Fibroblast of villous mesenchyme (primary cell): ENCODE results near the gene PNPLA5. TPM values are rescaled to one million over a fixed set of nuclear protein-coding genes. Genes with fewer than 3 reads are reported as not detected.

Experiments
- DNase-seq: peaks from one replicate; pipeline ENCODE4 v3.0.0-alpha.2; 2010; ENCODE audit warnings: low read depth
- H3K4me3 ChIP-seq: 2 replicates; pipeline ENCODE4 v1.5.1; 2011; ENCODE audit warnings: low read depth, mild to moderate bottlenecking, low read length
- total RNA-seq: library from RNA; depleted of rRNA; stranded (reverse); fragments of >200 nt; gene quantifications from 2 replicates; pipeline ENCODE4 v1.2.3, GENCODE V29; 2012
- TF ChIP-seq, protein P1 (sequence below): IDR thresholded peaks from 2 replicates; pipeline ENCODE4 v1.5.1; 2012; ENCODE audit warnings: low read depth, mild to moderate bottlenecking, low read length; ENCODE audit not compliant: insufficient read depth

The PNPLA5 gene
- total RNA-seq, 1 donor, result not detected

DNA sequence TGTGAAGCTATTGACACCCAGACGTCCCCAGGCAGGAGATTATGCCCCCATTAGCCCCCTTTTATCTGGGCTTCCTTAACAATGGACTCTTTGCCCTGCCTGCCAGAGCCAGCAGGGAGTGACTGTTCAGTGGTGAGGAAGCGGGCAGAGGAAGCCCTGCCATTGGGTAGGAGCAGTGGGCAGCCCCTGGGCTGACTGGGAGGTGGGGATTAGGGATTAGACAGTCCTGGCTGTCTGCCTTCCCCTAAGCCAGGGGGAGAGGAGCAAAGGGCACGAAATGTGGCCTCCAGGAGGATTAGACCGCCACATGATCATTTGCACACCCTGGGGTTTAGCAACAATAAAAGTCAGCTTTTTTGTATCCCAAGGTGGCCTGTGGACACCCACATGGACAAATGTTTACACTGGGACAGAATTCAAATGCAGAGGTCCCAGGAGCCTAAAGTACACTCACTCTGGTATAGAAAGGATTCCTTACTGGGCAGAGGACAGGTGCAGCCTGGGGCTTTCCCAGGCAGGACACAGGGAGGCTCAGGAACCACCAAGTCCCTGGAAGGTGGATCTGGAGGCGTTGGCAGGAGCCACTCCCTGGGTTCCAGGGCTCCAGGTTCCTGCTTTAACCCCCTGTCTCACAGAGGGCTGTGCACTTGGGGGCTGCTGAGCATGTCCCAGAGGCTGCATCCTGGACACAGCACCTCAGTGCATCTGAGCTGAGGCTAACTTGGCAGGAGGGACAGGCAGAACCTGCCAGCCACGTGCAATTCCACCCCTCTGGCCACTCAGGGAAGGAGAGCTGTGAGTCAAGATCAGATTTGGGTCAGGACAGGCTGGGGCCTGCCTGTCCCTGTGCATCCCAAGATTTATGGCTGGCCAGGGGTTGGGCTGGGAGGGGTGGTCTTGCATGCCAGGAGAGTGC lies 33.9 kb upstream of the PNPLA5 start:
- no peak overlapping the region for H3K4me3 ChIP-seq

DNA sequence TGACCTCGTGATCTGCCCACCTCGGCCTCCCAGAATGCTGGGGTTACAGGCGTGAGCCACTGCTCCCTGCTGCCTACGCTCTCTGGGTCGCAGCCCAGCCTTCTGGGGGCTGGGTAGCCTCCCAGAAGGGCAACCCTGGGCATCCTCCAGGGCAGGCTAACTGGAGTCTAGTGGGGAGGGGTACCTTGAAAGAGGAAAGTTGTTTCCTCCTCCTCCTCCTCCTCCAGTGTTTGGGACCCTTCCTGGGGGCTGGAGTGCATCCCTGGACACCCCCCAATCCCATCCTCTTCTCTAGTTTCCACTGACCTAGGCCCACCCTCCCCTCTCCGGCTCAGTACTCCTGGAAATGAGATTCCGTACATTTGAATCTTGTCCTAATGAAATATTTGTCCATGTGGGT lies 33.1 kb upstream of the PNPLA5 start:
- DNase-seq, result no peak
- peak overlapping the region; percentile 38 for H3K4me3 ChIP-seq
- TF ChIP-seq, protein P1, sequence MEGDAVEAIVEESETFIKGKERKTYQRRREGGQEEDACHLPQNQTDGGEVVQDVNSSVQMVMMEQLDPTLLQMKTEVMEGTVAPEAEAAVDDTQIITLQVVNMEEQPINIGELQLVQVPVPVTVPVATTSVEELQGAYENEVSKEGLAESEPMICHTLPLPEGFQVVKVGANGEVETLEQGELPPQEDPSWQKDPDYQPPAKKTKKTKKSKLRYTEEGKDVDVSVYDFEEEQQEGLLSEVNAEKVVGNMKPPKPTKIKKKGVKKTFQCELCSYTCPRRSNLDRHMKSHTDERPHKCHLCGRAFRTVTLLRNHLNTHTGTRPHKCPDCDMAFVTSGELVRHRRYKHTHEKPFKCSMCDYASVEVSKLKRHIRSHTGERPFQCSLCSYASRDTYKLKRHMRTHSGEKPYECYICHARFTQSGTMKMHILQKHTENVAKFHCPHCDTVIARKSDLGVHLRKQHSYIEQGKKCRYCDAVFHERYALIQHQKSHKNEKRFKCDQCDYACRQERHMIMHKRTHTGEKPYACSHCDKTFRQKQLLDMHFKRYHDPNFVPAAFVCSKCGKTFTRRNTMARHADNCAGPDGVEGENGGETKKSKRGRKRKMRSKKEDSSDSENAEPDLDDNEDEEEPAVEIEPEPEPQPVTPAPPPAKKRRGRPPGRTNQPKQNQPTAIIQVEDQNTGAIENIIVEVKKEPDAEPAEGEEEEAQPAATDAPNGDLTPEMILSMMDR, result no peak

More for the DNA sequence above, 33.9 kb upstream of the PNPLA5 start:
- TF ChIP-seq, protein P1, result no peak
- peak; percentile 48 for DNase-seq

DNA sequence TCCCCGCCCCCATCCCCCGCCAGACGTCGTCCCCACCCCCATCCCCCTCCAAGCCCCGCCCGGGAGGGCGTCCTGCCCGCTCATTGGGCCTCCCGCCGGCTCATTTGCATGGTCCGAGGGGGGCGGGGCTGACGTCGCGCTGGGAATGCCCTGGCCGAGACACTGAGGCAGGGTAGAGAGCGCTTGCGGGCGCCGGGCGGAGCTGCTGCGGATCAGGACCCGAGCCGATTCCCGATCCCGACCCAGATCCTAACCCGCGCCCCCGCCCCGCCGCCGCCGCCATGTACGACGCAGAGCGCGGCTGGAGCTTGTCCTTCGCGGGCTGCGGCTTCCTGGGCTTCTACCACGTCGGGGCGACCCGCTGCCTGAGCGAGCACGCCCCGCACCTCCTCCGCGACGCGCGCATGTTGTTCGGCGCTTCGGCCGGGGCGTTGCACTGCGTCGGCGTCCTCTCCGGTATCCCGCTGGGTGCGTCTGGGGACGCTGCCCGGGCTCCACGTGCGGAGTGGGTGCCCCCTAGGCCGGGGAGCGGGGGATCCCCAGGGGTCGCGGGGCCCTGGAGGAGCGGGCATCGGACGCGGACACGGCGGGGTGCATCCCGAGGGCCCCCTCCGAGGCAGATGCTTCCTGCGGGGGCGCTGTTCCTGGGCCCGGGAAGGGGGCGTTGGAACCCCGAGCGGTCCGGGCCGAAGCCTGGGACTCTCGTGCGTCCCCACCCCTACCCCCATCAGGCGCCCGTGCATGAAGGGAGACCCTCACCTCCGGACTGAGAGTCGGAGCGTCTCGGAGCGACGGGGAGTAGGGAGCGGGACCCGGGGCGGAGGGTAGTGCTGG lies 32.0 kb upstream of the PNPLA5 start, which contains the start of gene PNPLA3:
Gene PNPLA3 (plus strand): TSS at position 175 of the 834 bp plus-strand sequence. CDS start 107 bp downstream, at position 282.
- peak within 1 kb of the TSS; percentile 75 for H3K4me3 ChIP-seq
- DNase-seq, result peak; percentile 88
- TF ChIP-seq, protein P1, result peak; percentile 31

DNA sequence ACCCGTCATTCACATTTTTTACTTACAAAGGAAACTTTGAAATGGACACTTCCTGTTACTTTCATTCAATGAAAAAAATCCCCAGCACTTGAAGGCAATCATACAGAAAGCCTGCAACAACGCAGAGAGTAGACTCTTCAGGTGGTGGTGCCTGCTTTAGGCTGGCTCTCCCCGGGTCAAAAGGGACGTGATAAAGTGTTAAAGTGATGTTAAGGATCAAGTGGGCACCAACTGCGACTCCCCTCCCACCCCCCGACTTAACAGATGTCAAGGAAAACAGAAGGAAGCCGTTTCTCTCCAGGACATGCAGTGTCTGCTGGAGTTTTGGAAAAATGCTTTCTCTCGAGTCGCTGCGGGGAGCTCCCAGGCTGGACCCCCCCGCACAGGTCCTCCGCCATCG lies 31.4 kb upstream of the PNPLA5 start:
- DNase-seq, result no peak
- H3K4me3 ChIP-seq, result peak overlapping the region; percentile 57
- TF ChIP-seq, protein P1, result no peak

DNA sequence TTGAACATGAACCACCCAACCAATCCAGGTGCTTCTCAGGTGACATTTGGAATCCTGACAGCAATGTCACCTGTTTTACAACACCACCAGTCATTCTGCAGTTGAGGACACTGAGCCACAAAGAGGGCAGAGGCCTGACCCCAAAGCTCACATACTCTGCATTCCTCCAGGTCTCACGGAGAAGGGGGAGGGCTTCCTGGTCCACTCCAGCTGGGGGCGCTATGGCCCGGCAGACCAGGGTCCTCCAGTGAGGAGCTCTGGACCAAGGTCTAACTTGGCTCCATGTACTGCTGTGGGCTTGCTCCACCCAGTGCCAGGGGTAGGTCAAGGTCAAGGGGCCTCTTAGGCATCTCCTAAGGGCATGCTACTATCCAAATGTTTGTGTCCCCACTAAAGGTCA lies 30.3 kb upstream of the PNPLA5 start:
- TF ChIP-seq, protein P1, result no peak
- no peak overlapping the region for H3K4me3 ChIP-seq
- DNase-seq, result no peak

DNA sequence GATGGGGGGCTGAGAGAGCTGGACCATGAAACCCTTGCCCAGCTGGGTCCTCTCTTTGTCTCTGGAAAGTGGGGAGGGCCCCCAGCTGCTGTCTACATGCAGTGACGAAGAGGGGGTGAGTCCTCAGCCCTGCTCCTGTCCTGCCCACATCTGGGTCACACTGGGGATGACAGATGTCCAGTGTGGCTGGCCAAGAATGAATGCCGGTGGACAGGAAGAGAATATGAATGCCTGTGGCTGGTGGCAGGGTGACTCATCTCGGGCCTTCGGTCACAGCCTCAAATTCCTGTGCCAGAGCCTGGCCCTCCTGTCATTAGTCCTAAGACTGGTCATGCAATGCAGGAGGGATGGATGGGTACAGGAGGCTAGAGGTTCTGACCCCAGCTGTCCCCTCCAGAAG lies 29.6 kb upstream of the PNPLA5 start:
- DNase-seq, result peak; percentile 44
- no peak overlapping the region for H3K4me3 ChIP-seq
- TF ChIP-seq, protein P1, result no peak
